A673 (cell line): ENCODE results near the gene SLC22A23.

Source experiments
- EZH2 ChIP-seq: fragments of 200-600 bp; sonication (generic); IDR thresholded peaks from 2 replicates; pipeline ENCODE4 v1.6.1; 2017; ENCODE audit warnings: borderline replicate concordance, low read depth, mild to moderate bottlenecking, mixed read lengths, antibody characterized with exemption, low read length; ENCODE audit not compliant: poor library complexity, severe bottlenecking
- TF ChIP-seq, protein P1 (sequence below): fragments of 300-800, 200-600 bp; sonication (generic); conservative IDR thresholded peaks from 2 replicates; pipeline ENCODE4 v1.5.1; 2017; ENCODE audit warnings: low read depth, mild to moderate bottlenecking, antibody characterized with exemption, low read length, moderate library complexity, mixed read lengths

- TF ChIP-seq, protein P1, sequence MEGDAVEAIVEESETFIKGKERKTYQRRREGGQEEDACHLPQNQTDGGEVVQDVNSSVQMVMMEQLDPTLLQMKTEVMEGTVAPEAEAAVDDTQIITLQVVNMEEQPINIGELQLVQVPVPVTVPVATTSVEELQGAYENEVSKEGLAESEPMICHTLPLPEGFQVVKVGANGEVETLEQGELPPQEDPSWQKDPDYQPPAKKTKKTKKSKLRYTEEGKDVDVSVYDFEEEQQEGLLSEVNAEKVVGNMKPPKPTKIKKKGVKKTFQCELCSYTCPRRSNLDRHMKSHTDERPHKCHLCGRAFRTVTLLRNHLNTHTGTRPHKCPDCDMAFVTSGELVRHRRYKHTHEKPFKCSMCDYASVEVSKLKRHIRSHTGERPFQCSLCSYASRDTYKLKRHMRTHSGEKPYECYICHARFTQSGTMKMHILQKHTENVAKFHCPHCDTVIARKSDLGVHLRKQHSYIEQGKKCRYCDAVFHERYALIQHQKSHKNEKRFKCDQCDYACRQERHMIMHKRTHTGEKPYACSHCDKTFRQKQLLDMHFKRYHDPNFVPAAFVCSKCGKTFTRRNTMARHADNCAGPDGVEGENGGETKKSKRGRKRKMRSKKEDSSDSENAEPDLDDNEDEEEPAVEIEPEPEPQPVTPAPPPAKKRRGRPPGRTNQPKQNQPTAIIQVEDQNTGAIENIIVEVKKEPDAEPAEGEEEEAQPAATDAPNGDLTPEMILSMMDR, result no peak
- no peak for TF ChIP-seq EZH2
Observed at GRCh38 chr6:3411967-3412778, 44.7 kb downstream of the SLC22A23 start.
